T-cell (primary cell): ENCODE data around the gene TSGA10IP. TPM values are rescaled to one million over a fixed set of nuclear protein-coding genes. Genes with fewer than 3 reads are reported as not detected.

ENCODE experiments used
- ATAC-seq, 4 experiments: fragments of 200-7000 bp in 3 of 4; fragments of 150-1000 bp in 1 of 4; cut with Tn5 transposase; replicated peaks in 1 of 4; 1 replicate in 3 of 4; 2 replicates in 1 of 4; pipeline ENCODE4 v1.10.0; 2021; ENCODE audit warnings: moderate library complexity in 3 of 4, mild to moderate bottlenecking in 2 of 4, moderate number of reproducible peaks in 1 of 4
- CTCF ChIA-PET, 2 donors: fragments of 300-600 bp; sonication (Branson Sonifier 250); formaldehyde crosslinking; loops; one replicate each; lab custom pipeline; 2022; ENCODE audit warnings: antibody characterized with exemption in 2 of 2; lab: Charles Lee
- POLR2A ChIA-PET, 2 donors: fragments of 300-600 bp; sonication (Branson Sonifier 250); formaldehyde crosslinking; loops; one replicate each; lab custom pipeline; 2022; ENCODE audit warnings: antibody characterized with exemption in 2 of 2; lab: Charles Lee
- DNase-seq, 35 experiments: peaks; one replicate each; pipeline versions ENCODE4 v3.0.0 to v3.0.0-alpha.2; 2013 to 2023
- H3K27ac ChIP-seq: one replicate; pipeline ENCODE4 v1.5.1; 2013; ENCODE audit warnings: low read length
- H3K27me3 ChIP-seq, 2 experiments: replicated peaks in 1 of 2; 1 replicate in 1 of 2; 2 replicates in 1 of 2; pipeline versions ENCODE4 v1.6.1 to v1.7.0; 2013; ENCODE audit warnings: low read length in 1 of 2, mixed read lengths in 1 of 2; ENCODE audit not compliant: control insufficient read depth in 2 of 2, insufficient read depth in 2 of 2; ENCODE audit errors: extremely low read depth in 1 of 2
- H3K36me3 ChIP-seq, 2 donors: 1 replicate in 1 of 2; 2 replicates in 1 of 2; pipeline versions ENCODE4 v1.6.1 to v1.7.0; 2013; ENCODE audit warnings: low read length in 1 of 2; ENCODE audit not compliant: control insufficient read depth in 2 of 2, insufficient read depth in 1 of 2; ENCODE audit errors: extremely low read depth in 1 of 2
- H3K4me1 ChIP-seq, 2 experiments: 1 replicate in 1 of 2; 2 replicates in 1 of 2; pipeline versions ENCODE4 v1.6.1 to v1.7.0; 2013; ENCODE audit warnings: low read length in 2 of 2, mixed read lengths in 1 of 2; ENCODE audit not compliant: insufficient read depth in 2 of 2, control insufficient read depth in 1 of 2; ENCODE audit errors: extremely low read depth in 1 of 2
- H3K4me3 ChIP-seq, 2 donors: 1 replicate in 1 of 2; 2 replicates in 1 of 2; pipeline versions ENCODE4 v1.5.1 to v1.7.0; 2013; ENCODE audit warnings: mild to moderate bottlenecking in 2 of 2, low read length in 1 of 2, moderate library complexity in 1 of 2; ENCODE audit not compliant: control insufficient read depth in 1 of 2; ENCODE audit errors: extremely low read depth in 1 of 2
- H3K9me3 ChIP-seq: 2 replicates; pipeline ENCODE4 v1.7.0; 2013
- H3K27ac Mint-ChIP-seq, 2 donors: one replicate each; pipeline ENCODE4 v1.8.0; 2020 to 2021; ENCODE audit warnings: mild to moderate bottlenecking in 2 of 2, mixed read lengths in 2 of 2
- H3K27me3 Mint-ChIP-seq, 2 donors: one replicate each; pipeline ENCODE4 v1.8.0; 2021 to 2022; ENCODE audit warnings: mixed read lengths in 2 of 2
- H3K36me3 Mint-ChIP-seq: one replicate; pipeline ENCODE4 v1.8.0; 2021; ENCODE audit warnings: mixed read lengths
- H3K4me1 Mint-ChIP-seq, 3 donors: one replicate each; pipeline ENCODE4 v1.8.0; 2020 to 2022; ENCODE audit warnings: mixed read lengths in 3 of 3, mild to moderate bottlenecking in 1 of 3
- H3K4me3 Mint-ChIP-seq, 3 donors: one replicate each; pipeline ENCODE4 v1.8.0; 2020 to 2022; ENCODE audit warnings: mild to moderate bottlenecking in 3 of 3, mixed read lengths in 3 of 3, moderate library complexity in 3 of 3
- H3K9me3 Mint-ChIP-seq, 3 donors: one replicate each; pipeline ENCODE4 v1.8.0; 2020 to 2022; ENCODE audit warnings: mixed read lengths in 3 of 3
- WGBS: methylation state at CpG from one replicate; pipeline ENCODE4 v1.1.5; 2013; ENCODE audit warnings: missing lambda C conversion rate; ENCODE audit not compliant: insufficient coverage; 5-methylcytosine and 5-hydroxymethylcytosine counted together
- total RNA-seq, 35 experiments: library from RNA in 6 of 35; stranded (reverse) in 6 of 35; fragments of 120-200 nt in 1 of 35; gene quantifications; one replicate each; pipeline versions ENCODE4 v1.2.1 to v1.2.4 and lab custom pipeline; 2013 to 2026

TSGA10IP gene
- total RNA-seq (not detected), total RNA-seq (lab: John Stamatoyannopoulos, UW) (0 to 0.35 (median 0) reads per million in 29 experiments)
- not detected for total RNA-seq (2013)

GRCh38 chr11:65945430-65945911, at the start of gene TSGA10IP:
TSS of gene TSGA10IP (plus strand) at chr11:65945480. CDS start at chr11:65945676, 196 bp downstream.
- peaks cover 0 to 5% (median 0%) of the 10 kb centered on the region in 3 donors for H3K4me1 Mint-ChIP-seq
- 90% methylated on average over 10 of the region's 13 CpGs for WGBS
- H3K9me3 Mint-ChIP-seq, result no peaks in the 10 kb centered on the region
- ATAC-seq (no peak), DNase-seq (no peak)
- H3K4me3 Mint-ChIP-seq, result no peak within 1 kb of the TSS
- H3K4me1 ChIP-seq, result no peaks in the 10 kb centered on the region
- H3K36me3 ChIP-seq, result no peaks in the 10 kb centered on the region
- peaks cover 0 to 5% of the 10 kb centered on the region in 2 experiments for H3K27me3 ChIP-seq
- ChIA-PET POLR2A (no interaction called here), CTCF (no interaction called here)
- H3K27me3 Mint-ChIP-seq, result no peaks in the 10 kb centered on the region
- H3K4me3 ChIP-seq, result no peak within 1 kb of the TSS
- no peak within 1 kb of the TSS for H3K27ac ChIP-seq
- no peaks in the 10 kb centered on the region for H3K36me3 Mint-ChIP-seq
- H3K27ac Mint-ChIP-seq, result no peak within 1 kb of the TSS
- H3K9me3 ChIP-seq, result no peaks in the 10 kb centered on the region

- Histone ChIP-seq H3K9me3 (no peaks in the 10 kb centered on the region), H3K36me3 (no peaks in the 10 kb centered on the region), H3K27me3 (peaks cover 0 to 14% of the 10 kb centered on the region in 2 experiments), H3K27ac (no peak overlapping the region), H3K4me1 (peaks cover 24 to 58% of the 10 kb centered on the region in 2 experiments), H3K4me3 (no peak overlapping the region)
- no peaks in the 10 kb centered on the region for H3K36me3 Mint-ChIP-seq
- H3K9me3 Mint-ChIP-seq, result no peaks in the 10 kb centered on the region
- H3K4me1 Mint-ChIP-seq, result peaks cover 27 to 44% (median 37%) of the 10 kb centered on the region in 3 donors
- H3K27me3 Mint-ChIP-seq, result peaks cover 0 to 3% of the 10 kb centered on the region in 2 donors
- H3K4me3 Mint-ChIP-seq, result no peak overlapping the region
- ChIA-PET CTCF (interaction anchor here in 1 of 2 donors (0.5 kb wide), 1 partner anchor 514 kb away, joined by 3 read pairs; no protein-coding TSS in a partner anchor), POLR2A (no interaction called here)
- DNase-seq (no peak), ATAC-seq (no peak)
- H3K27ac Mint-ChIP-seq, result peak overlapping the region; percentile 67 to 69
- WGBS, result 97% methylated on average over 3 of the region's 5 CpGs
Observed at GRCh38 chr11:65895482-65895981, 49.7 kb upstream of the TSGA10IP start.

- Histone ChIP-seq H3K27ac (no peak overlapping the region), H3K4me1 (peaks cover 24 to 63% of the 10 kb centered on the region in 2 experiments), H3K4me3 (no peak overlapping the region), H3K9me3 (no peaks in the 10 kb centered on the region), H3K27me3 (peaks cover 0 to 17% of the 10 kb centered on the region in 2 experiments), H3K36me3 (no peaks in the 10 kb centered on the region)
- peaks cover 32 to 45% (median 37%) of the 10 kb centered on the region in 3 donors for H3K4me1 Mint-ChIP-seq
- CTCF ChIA-PET, result interaction anchor here in 1 of 2 donors (0.7 kb wide), 1 partner anchor 493 kb away, joined by 4 read pairs; no protein-coding TSS in a partner anchor
- H3K36me3 Mint-ChIP-seq, result no peaks in the 10 kb centered on the region
- H3K4me3 Mint-ChIP-seq, result peak overlapping the region in 1 of 3 donors; percentile 13
- ATAC-seq, result no peak
- H3K27me3 Mint-ChIP-seq, result peaks cover 0 to 3% of the 10 kb centered on the region in 2 donors
- DNase-seq, result no peak
- no peaks in the 10 kb centered on the region for H3K9me3 Mint-ChIP-seq
- 93% methylated on average over 10 of the region's 14 CpGs for WGBS
- POLR2A ChIA-PET, result no interaction called here
- no peak overlapping the region for H3K27ac Mint-ChIP-seq
Observed at GRCh38 chr11:65896034-65896999, 49.0 kb upstream of the TSGA10IP start.

- Mint-ChIP-seq H3K4me1 (peaks cover 29 to 44% (median 31%) of the 10 kb centered on the region in 3 donors), H3K4me3 (no peak overlapping the region), H3K9me3 (no peaks in the 10 kb centered on the region), H3K27ac (no peak overlapping the region), H3K36me3 (no peaks in the 10 kb centered on the region), H3K27me3 (peaks cover 0 to 3% of the 10 kb centered on the region in 2 donors)
- Histone ChIP-seq H3K36me3 (no peaks in the 10 kb centered on the region), H3K4me3 (no peak overlapping the region), H3K4me1 (peaks cover 19 to 60% of the 10 kb centered on the region in 2 experiments), H3K27ac (no peak overlapping the region), H3K27me3 (peaks cover 0 to 23% of the 10 kb centered on the region in 2 experiments), H3K9me3 (no peaks in the 10 kb centered on the region)
- ATAC-seq, result no peak
- CTCF ChIA-PET, result interaction anchor here in 1 of 2 donors (0.7 to 0.8 kb wide), 2 partner anchors 12 to 494 kb away, joined by 3 to 4 read pairs; no protein-coding TSS in a partner anchor
- no peak for DNase-seq
- WGBS, result 100% methylated on average over 1 of the region's 4 CpGs
- POLR2A ChIA-PET, result no interaction called here
Observed at GRCh38 chr11:65897020-65897471, 48.2 kb upstream of the TSGA10IP start.

GRCh38 chr11:65898656-65899355, 46.5 kb upstream of the TSGA10IP start:
- CTCF ChIA-PET, result interaction anchor here (0.8 to 1.1 kb wide), 2 partner anchors 8 to 9 kb away, joined by 3 to 4 read pairs; partner anchors contain the start of gene CCDC85B (in 1 of the 2)
- no peak for DNase-seq
- Histone ChIP-seq H3K4me3 (no peak overlapping the region), H3K9me3 (no peaks in the 10 kb centered on the region), H3K4me1 (peaks cover 12 to 43% of the 10 kb centered on the region in 2 experiments), H3K27me3 (peaks cover 0 to 31% of the 10 kb centered on the region in 2 experiments), H3K36me3 (no peaks in the 10 kb centered on the region), H3K27ac (no peak overlapping the region)
- no peak for ATAC-seq
- Mint-ChIP-seq H3K36me3 (no peaks in the 10 kb centered on the region), H3K9me3 (no peaks in the 10 kb centered on the region), H3K27me3 (peaks cover 0 to 3% of the 10 kb centered on the region in 2 donors), H3K4me1 (peaks cover 11 to 28% (median 13%) of the 10 kb centered on the region in 3 donors), H3K4me3 (peak overlapping the region; percentile 56 to 78 (median 61)), H3K27ac (no peak overlapping the region)
- POLR2A ChIA-PET, result interaction anchor here (0.6 to 1.8 kb wide), 5 partner anchors 8 to 256 kb away, joined by 3 to 14 read pairs (median 3); partner anchors contain the start of gene CCDC85B (in 1 of the 2)
- WGBS, result 24% methylated on average over 25 of the region's 28 CpGs
